ENCODE results near the gene C17orf75.
"Not testable (repeated sequence)": the region's sequence is repeated elsewhere in the genome, so short reads cannot be mapped to it uniquely, and the experiment has no call there.

Gene C17orf75

GRCh38 chr17:32382526-32383223 lies 40.7 kb upstream of the C17orf75 start:
- no peak for TF ChIP-seq ZFX (IDR thresholded peaks at IDR 0.05)
- H3K27ac ChIP-seq: no peak overlapping the region

- no peak overlapping the region for H3K27ac ChIP-seq
These were observed 28.5 kb upstream of the C17orf75 start for GRCh38 chr17:32370426-32370825.

GRCh38 chr17:32361270-32361669 lies 19.3 kb upstream of the C17orf75 start:
- H3K27ac ChIP-seq: no peak overlapping the region
- TF ChIP-seq ZFX (IDR thresholded peaks at IDR 0.05): no peak
- no peak for TF ChIP-seq CTCF (conservative IDR thresholded peaks at IDR 0.05)

More at GRCh38 chr17:32370426-32370825, 28.5 kb upstream of the C17orf75 start:
- TF ChIP-seq CTCF (conservative IDR thresholded peaks at IDR 0.05): no peak
- TF ChIP-seq ZFX (IDR thresholded peaks at IDR 0.05): no peak

- TF ChIP-seq CTCF (conservative IDR thresholded peaks at IDR 0.05) (no peak), ZFX (IDR thresholded peaks at IDR 0.05) (no peak)
- H3K27ac ChIP-seq: no peak overlapping the region
These were observed 15.6 kb upstream of the C17orf75 start for GRCh38 chr17:32357615-32358014.

GRCh38 chr17:32356750-32357149 lies 14.8 kb upstream of the C17orf75 start:
- no peak overlapping the region for H3K27ac ChIP-seq
- TF ChIP-seq ZFX (IDR thresholded peaks at IDR 0.05): no peak
- no peak for TF ChIP-seq CTCF (conservative IDR thresholded peaks at IDR 0.05)

GRCh38 chr17:32356378-32356743 lies 14.4 kb upstream of the C17orf75 start:
- TF ChIP-seq CTCF (conservative IDR thresholded peaks at IDR 0.05) (no peak), ZFX (IDR thresholded peaks at IDR 0.05) (no peak)
- no peak overlapping the region for H3K27ac ChIP-seq

GRCh38 chr17:32355649-32356377 lies 13.8 kb upstream of the C17orf75 start:
- H3K27ac ChIP-seq: no peak overlapping the region
- no peak for TF ChIP-seq CTCF (conservative IDR thresholded peaks at IDR 0.05)
- no peak for TF ChIP-seq ZFX (IDR thresholded peaks at IDR 0.05)

- H3K27ac ChIP-seq: not testable (repeated sequence)
These were observed 10.8 kb upstream of the C17orf75 start for GRCh38 chr17:32352734-32353133.
